OCI-LY1 (cell line): Measurements from ENCODE around the gene HAPLN3.

ENCODE experiments used
- CTCF ChIP-seq: fragments of 200-600 bp; sonication (generic), shearing (Covaris generic); IDR thresholded peaks from 2 replicates; pipeline ENCODE4 v1.5.1; 2017; ENCODE audit warnings: mild to moderate bottlenecking, antibody characterized with exemption, low read length, moderate library complexity, mixed read lengths
- EZH2 ChIP-seq: fragments of 200-600 bp; sonication (generic), shearing (Covaris generic); IDR thresholded peaks from 2 replicates; pipeline ENCODE4 v1.8.0; 2017; ENCODE audit warnings: borderline replicate concordance, mixed run types, mild to moderate bottlenecking, antibody characterized with exemption, low read length, moderate library complexity, mixed read lengths

- TF ChIP-seq CTCF (no peak), EZH2 (no peak)
Measured at GRCh38 chr15:88890495-88890894, 4.8 kb downstream of the HAPLN3 start.
